Activated CD4-positive, alpha-beta T cell treated with anti-CD3 and anti-CD28 coated beads, Interleukin-2, Interleukin-4, amounts not matched to agents 100 ng/mL and 50 ng/mL, durations not matched to agents 16 hours and 8 hours (primary cell): ENCODE measurements around the gene GPAT3.
"Not testable (repeated sequence)": the region's sequence is repeated elsewhere in the genome, so short reads cannot be mapped to it uniquely, and the experiment has no call there.

ENCODE experiments used
- DNase-seq: peaks from one replicate; pipeline ENCODE4 v3.0.0-alpha.2; 2020; ENCODE audit warnings: low spot score

Gene GPAT3

DNA sequence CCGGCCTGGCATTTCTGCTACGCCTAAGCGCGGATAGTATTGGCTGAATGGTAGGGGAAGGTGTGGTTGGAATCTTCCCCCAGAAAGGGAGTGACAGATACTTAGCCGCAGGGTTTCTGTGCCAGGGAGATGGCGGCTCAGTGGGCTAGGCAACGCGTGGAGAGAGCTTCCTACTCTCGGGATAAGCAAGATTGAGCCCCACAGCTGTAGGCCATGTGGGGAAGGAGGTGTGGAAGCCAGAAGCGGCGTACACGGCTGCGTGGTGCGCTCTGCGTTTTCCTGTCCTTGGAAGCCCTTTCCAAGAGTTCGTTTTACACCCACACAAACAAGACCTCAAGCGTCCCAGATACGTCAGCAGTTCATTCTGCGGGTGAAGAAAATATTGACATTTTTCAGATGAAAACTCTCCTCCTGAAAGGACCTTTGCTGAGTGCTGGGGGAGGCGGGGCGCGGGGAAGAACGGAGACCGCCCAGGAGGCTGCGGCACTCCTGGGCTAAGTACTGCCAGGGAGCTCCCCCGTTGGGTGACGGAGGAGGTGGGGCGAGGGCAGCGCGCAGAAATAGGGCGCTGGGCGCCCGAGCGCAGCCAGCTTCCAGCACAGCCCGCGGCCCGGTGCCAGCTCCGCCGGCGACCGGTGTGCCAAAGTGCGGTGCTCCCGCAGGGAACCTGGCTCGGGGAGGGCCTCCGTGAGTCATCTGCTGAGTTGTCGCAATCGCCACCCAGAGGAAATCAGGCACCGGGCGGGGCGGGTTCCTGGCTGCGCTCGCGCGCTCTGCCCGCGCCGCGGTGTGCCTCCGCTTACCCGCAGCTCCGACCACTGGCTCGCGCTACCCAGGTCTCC lies at the start of gene GPAT3:
Gene GPAT3 (plus strand): TSS at position 589 of the 842 bp plus-strand sequence. CDS start 515 bp downstream, outside the sequence.
- DNase-seq = peak; percentile 73

DNA sequence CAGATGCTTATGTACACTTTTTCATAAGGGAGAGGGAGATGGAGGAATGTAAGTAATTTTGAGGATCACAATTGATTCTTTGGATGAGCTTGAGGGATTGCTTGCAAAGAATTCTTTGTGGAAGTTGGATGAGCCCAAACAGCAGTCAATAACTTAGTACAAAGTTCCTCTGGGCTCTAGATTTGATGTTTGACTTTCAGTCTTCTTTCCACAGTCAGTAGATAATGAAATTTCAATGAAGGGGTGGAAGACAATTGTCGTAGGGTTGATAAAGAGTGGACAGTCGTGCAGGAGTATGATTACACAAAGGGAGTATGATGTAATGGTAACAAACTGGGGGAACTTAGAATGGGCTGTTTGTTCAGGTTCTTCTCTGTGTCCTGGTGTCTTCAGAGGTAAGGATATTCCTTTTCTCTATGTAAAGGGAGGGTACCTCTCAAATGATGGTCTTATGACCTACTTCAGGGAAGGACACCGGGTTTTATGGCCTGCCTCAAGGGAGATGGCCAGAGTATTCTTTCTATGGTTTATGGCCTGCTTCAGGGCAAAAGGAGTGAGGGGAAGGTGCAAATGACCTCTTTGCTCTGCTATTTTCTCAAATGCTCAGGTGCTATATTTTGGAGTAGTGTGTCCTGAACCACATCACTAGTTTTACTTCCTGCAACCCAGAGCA lies 49.3 kb upstream of the GPAT3 start:
- DNase-seq = no peak

DNA sequence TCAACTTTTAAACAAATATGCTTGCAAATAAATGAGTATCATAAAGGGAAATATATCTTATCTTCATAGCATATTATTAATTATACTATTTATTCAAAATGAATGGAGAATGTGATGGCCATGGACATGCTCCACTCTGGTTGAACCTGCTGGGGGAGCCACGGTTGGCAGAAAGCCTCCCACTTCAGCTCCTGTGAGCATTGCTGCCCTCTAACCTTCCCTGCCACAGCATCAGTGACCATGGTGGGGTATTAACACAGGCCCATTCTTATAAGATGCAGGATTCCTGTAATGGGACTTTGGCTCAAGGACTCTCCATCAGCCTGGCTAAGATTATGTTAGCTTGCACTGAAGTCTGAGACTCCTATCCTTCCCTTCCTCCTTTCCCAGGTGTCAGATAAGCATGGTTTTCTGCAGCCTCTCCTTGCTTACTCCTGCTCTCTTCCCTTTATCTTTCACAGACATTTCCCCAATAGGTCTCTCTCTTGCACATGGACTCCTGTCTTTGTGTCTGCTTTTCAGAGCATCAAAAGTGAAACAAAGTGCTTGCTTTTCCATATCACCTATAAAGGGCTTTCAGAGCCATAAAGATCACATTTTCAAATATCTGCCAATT lies 46.1 kb upstream of the GPAT3 start:
- no peak for DNase-seq

DNA sequence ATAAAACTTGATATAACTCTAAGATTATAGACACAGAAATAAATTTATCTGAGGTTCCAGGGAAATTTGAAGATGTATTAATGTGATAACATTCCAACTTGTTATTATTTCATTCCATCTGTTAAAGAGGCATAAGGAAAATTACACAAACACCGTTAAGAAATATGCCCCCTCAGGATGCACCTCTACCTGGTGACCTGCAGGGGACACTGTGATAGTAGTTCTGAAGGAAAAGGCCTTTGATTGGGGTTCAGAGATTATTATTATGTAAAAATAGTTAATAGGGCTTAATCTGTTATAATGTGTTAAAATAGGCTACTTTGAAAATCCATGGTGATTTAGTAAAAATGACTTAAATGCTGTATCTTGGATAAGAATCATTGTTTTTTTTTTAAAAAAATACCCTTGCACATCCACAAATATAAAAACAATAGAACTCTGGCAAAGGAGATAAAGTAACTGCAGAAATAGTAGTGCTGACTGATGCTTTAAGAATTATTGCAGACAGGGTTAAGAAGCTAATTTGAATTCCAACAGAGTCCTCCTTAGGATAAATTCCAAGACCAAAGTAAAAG lies 44.9 kb upstream of the GPAT3 start:
- DNase-seq = peak; percentile 29

DNA sequence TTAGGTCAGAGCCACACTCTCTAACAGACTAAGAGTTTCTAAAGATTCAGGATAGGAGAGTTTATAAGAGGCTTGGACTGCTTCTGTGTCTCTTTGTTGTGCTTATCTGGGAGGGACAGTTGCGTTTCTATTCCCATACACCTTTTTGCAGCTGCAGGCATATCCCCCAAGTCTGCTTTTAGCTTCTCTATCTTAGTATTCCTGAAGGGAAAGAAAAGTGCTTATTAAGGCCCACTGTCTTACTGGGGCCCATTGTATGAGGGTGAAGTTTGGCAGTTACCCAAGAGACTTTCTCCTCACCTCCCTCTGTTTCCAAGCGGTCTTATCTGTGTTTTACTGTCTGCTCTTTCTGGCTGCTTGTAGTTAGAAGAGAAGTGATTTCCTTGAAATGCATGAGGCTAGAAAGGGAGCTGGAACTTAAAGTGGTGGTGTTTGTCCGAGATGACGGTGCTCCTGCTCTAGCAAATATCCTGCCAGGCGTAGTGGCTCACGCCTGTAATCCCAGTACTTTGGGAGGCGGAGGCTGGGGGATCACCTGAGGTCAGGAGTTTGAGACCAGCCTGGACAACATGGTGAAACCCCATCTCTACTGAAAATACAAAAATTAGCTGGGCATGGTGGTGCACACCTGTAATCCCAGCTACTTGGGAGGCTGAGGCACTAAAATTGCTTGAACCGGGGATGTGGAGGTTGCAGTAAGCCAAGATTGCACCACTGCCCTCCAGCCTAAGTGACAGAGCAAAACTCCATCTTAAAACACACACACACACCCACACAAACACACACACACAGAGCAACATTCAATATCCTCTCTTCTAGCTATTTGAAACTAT lies 39.6 kb upstream of the GPAT3 start:
- DNase-seq = not testable (repeated sequence)

DNA sequence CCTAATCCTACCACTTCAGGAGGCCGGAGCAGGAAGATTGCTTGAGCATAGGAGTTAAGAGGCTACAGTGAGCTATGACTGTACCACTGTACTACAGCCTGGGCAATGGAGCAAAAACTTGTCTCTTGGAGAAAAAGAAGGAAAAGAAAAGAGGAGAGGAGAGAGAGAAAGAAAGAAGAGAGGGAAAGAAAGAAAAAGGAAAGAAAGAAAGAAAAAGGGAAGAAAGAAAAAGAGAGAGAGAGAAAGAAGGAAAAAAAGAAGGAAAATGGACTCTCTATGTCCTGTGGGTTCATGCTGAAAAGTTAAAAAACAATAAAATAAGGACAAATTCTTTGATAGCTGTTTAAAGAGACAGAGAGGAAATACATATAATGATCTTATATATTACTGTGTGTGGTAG lies 37.7 kb upstream of the GPAT3 start:
- DNase-seq = no peak

DNA sequence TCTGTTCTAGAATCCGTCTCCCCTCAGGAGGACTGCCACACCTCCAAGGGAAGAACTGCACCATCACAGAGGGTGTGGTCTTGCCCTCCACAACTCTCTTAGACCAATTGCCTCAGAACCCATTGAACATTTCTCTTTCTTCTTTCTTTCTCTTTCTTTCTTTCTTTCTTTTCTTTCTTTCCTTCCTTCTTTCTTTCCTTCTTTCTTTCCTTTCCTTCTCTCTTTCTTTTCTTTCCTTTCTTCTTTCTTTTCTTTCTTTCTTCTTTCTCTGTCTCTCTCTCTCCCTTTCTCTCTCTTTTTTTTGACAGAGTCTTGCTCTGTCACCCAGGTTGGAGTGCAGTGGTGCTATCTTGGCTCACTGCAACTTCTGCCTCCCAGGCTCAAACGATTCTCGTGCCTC lies 34.2 kb upstream of the GPAT3 start:
- not testable (repeated sequence) for DNase-seq

DNA sequence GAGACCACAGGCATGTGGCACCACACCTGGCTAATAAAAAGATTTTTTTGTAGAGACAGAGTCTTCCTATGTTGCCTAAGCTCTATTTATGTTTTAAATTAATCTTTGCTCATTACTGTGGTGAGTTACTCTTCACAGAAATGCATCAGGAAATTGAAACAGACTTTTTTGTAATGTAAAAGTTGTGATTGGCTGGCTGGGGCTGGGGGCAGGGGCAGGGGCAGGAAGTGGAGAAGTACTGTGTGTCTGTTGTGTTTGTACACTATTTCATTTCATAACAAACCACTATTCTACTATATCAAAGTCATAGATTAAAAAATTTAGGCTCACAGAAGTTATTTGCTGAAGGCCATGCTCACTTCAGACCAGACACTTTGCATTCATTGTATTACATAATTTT lies 31.9 kb upstream of the GPAT3 start:
- DNase-seq = no peak

DNA sequence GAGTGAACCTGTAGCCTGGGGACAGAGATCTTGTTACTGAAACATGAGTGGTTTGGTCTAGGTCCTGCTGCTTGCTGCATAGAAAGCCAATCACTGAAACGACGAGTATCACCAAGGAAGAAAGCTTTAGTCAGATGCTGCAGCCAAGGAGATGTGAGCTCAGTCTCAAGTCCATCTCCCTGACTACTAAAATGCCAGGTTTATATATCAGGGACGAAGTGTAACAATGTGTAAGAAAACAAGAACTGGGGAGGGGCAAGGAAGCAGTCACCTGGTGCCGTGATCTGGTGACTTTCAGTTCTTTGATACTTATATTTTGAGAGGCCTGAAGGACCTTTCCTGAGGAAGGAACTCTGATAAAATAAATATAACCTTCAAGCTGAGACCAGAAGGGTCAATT lies 31.4 kb upstream of the GPAT3 start:
- no peak for DNase-seq

DNA sequence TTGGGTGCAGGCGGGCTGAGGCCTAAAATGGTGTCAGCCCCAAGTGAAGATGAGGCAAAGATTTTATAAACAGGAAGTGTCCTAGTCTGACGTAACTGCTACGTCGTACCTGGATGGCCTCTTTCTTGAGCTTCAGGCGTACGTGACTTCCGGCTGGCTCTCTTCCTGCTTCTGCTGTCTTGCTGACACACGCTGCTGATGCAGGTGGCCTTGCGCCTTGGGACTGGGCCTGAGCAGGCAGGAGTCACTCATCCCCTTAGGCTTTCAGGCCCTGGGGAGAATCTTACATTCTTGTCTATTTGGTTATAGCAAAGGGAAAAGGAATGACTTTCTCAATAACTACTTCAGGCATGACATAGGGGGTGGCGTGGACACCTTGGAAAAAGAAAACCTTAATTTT lies 30.9 kb upstream of the GPAT3 start:
- no peak for DNase-seq

DNA sequence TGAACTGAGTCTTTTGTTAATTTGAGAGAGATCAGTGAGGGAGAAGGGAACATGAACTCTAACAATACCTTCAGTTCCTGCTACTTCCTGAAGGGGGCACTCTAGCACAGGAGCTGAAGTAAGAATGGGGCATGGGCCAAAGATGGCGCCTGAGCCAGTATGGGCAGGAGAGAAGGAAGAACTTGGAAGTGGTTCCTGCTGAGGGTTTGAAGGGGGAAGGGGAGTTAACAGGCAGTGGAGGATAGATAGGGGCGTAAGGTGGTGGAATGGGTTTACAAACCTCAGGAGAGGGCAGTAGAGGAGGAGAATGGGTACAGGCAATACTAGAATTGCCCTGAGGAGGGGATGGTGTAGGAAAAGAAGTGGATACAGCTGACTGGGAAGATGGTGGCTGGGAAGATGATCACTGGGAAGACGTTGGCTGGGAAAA lies 26.7 kb upstream of the GPAT3 start:
- DNase-seq = peak; percentile 82

DNA sequence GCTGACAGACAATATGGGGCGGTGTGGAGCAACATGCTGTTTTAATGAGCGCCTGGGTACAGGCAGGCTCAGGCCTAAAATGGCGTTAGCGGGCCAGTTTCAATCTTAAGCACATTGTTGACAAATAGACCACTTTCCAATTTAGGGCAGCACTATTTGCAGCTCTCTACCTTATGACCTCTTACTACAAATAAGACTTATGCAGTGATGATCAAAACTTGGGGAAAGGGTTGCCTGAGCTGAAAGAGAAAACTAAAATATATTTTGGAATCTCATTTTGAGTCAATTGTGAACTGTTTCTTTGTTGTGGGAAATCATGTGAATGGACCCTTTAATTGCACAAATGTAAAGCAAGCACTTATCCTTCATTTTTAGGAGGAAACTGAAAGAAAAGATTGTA lies 25.5 kb upstream of the GPAT3 start:
- DNase-seq = peak; percentile 8

DNA sequence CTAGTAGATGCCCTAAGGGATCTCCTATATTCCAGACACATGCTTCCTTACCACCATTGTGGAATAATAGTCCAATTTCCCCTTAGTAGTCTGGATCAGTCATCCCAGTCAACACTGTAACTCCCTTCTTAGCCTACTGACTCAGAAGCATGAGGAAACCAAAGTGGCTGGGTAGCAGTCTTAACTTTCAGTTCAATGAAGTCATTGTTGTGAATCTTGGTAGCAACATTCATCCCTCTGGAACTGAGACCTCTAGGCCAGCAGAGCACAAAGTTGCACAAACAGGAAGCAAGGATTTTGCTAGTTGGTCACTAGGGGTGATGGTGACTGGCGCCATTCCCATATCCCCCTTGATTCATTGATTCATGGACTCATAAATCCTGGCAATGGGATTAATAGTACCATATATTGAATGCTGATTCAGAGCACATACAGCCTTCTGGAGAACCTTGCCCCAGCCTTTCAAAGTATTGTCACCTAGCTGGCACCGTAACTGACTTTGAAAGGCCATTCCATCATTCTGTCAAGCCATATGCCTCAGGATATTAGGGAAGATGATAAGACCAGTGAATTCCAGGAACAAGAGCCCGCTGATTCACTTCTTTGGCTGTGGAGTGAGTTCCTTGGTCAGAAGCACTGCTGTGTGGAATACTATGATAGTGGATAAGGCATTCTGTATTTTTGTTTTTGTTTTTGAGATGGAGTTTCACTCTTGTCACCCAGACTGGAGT lies 19.7 kb upstream of the GPAT3 start:
- no peak for DNase-seq

DNA sequence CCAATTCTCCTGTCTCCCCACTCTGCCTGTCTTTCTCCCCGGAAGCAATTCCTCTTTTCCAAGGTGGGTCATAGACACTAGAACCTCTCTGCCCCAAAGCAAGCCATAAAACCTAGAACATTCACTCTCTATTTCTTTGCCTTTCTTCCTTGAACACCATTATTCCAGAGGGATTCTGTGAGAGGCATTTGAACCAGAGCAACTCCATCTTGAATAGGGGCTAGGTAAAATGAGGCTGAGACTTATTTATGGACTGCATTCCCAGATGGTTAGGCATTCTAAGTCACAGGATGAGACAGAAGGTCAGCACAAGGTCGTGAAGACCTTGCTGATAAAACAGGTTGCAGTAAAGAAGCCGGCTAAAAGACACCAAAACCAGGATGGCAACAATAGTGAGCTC lies 13.7 kb upstream of the GPAT3 start:
- DNase-seq = no peak

DNA sequence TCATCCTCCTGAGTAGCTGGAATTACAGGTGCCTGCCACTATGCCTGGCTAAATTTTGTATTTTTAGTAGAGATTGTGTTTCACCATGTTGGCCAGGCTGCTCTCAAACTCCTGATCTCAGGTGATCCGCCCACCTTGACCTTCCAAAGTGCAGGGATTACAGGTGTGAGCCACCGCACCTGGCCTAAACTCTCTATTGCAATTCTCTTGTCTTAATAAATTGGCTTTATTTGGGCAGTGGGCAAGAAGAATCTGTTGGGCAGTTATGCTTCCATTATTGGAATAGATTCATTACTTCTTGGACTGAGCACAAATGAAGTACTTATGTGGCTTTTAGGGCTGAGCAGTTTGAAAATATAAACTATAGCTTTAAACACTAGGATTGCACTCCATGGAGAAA lies 8.2 kb upstream of the GPAT3 start:
- DNase-seq = no peak

DNA sequence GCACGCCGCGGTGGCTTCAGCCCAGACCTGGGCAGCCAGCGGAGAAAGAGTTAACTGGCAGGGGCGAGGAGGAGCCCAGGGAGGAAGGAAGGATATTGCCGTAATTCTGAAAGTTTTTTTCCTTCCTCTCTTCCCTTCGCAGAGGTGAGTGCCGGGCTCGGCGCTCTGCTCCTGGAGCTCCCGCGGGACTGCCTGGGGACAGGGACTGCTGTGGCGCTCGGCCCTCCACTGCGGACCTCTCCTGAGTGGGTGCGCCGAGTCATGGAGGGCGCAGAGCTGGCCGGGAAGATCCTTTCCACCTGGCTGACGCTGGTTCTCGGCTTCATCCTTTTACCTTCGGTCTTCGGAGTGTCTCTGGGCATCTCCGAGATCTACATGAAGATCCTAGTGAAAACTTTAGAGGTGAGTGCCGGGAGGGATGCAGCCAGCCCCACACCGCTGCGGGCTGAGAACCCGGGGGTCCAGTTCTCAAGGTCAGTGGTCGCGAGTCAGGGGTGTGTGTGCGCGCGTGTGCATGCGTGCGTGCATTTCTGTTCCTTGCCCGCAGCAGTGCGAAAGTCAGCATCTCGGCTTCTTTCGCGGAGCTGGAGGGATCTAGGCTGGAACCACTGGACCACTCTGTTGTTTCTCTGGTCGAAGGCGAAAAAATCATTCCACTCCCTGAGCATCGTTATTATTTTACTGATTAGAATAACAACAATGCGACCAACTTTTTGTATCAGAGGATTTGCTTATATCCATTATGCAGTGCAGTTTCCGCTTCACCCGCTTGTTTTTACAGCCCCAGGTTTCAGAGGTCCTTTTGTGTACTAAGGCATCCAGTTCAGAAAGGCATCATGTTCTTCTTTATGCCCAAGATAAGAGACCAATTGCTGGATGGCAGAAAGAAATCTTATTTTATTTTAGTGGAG lies 709 bp downstream of the GPAT3 start:
- DNase-seq = no peak

DNA sequence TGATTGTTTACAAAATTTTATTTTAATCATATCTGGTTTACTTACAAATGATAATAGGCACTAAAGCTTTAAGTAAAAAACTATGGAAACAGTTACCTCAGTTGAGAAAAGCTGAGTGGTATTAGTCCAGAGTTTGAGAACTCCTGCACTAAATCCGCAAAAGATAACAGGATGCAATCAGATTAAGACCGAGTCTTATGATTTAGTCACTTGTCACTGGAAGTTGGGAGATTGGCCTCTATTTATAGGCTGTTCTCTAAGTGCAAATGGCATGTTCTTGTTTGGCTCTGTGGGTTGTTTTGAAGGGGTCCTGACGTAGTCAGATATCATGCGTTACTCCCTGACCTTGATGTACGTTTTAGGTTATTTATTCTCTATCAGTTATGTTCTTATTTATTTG lies 6.3 kb downstream of the GPAT3 start:
- no peak for DNase-seq

DNA sequence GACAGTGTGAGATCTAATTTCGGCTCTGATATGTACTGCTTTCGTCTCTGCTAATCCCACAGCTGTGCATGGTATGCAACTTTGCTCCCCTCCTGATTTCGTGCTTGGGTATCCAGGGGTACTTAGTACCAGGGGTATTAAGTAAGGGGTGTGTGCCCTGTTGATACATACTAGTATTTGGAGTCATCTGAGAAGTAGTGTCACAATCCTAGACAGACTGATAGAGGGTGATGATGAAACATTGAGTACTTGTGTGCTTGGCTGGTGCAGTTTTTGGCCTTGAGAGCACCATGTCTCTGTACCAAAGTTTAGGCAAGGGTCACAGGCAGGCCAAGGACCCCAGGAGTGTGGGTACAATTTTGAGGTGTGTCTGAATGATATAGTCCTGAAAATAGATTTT lies 10.9 kb downstream of the GPAT3 start:
- DNase-seq = no peak

DNA sequence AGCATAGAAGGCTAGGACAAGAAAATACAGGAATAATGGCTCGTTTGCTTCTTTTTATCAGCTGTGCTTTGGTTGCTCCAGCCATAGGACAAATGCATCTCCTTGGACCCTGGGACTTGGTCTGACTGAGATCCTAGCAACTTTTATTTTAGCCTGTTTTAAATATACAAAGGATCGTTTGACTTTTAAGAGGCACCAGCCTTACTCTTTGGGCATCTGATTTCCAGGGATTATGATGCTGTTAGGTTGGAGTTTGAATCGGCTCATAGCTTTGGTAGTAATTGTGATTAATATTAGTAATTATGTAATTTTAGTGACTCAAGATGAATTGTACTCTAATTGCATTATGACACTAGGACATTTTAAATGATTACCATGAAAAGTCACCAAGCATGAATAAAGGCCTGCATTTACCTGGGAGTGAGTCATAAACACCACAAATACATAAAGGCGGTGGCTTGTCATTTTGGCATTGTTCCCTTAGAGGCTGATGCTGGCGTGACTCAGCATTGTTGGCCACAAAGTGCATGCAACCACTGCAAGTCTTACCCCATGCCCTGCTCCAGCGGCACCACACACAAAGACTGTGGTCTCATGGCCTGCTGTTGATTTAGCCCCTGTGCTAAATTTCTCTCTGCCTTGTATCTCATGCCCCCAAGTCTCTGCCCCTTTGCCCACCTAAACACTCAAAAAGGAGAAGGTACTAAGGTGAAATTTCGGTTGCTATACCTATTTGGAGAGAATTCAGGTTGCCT lies 12.4 kb downstream of the GPAT3 start:
- DNase-seq = peak; percentile 93
